GM12878 (cell line): ENCODE data around the gene MIEN1. TPM values are rescaled to one million over a fixed set of nuclear protein-coding genes. Genes with fewer than 3 reads are reported as not detected.
A peak's percentile ranks its signal among the peaks of the same experiment; 100 is the strongest.

Experiments used
- ATF7 ChIP-seq: fragments of 450-650 bp; IDR thresholded peaks from 2 replicates; pipeline ENCODE4 v1.6.1; 2016; ENCODE audit warnings: low read depth, mild to moderate bottlenecking
- CHD1 ChIP-seq: IDR thresholded peaks from 2 replicates; pipeline ENCODE4 v1.6.1; 2012; ENCODE audit warnings: low read depth, low read length, improper control_type of control experiment
- ETV6 ChIP-seq, 2 experiments: fragments of 450-650 bp in 1 of 2; IDR thresholded peaks in 1 of 2; conservative IDR thresholded peaks in 1 of 2; 2 replicates each; pipeline ENCODE4 v1.6.1; 2014; ENCODE audit warnings: antibody characterized with exemption in 1 of 2, borderline replicate concordance in 1 of 2, low read depth in 1 of 2, mild to moderate bottlenecking in 1 of 2, moderate library complexity in 1 of 2
- FOXM1 ChIP-seq: IDR thresholded peaks from 2 replicates; pipeline ENCODE4 v1.6.1; 2012; ENCODE audit warnings: low read depth, mild to moderate bottlenecking, inconsistent platforms, low read length, moderate library complexity
- IRF3 ChIP-seq: fragments of 450-650 bp; IDR thresholded peaks from 2 replicates; pipeline ENCODE4 v1.6.1; 2014; ENCODE audit warnings: mild to moderate bottlenecking
- KAT2A ChIP-seq: conservative IDR thresholded peaks from 2 replicates; pipeline ENCODE4 v1.6.1; 2011; ENCODE audit warnings: low read depth, low read length; ENCODE audit not compliant: control insufficient read depth
- MEF2B ChIP-seq: fragments of 450-650 bp; IDR thresholded peaks from 2 replicates; pipeline ENCODE4 v1.6.1; 2018; ENCODE audit warnings: mild to moderate bottlenecking, moderate library complexity; ENCODE audit not compliant: partially characterized antibody, poor library complexity, severe bottlenecking
- MYC ChIP-seq: IDR thresholded peaks from 2 replicates; pipeline ENCODE4 v1.6.1; 2011; ENCODE audit warnings: mild to moderate bottlenecking, low read length, moderate library complexity, inconsistent platforms; ENCODE audit not compliant: insufficient read depth, insufficient replicate concordance, insufficient read length, severe bottlenecking
- NFYB ChIP-seq: IDR thresholded peaks from 2 replicates; pipeline ENCODE4 v1.6.1; 2011; ENCODE audit warnings: low read depth, mild to moderate bottlenecking, low read length, improper control_type of control experiment, moderate library complexity; ENCODE audit not compliant: insufficient read depth
- NKRF ChIP-seq: fragments of 450-650 bp; conservative IDR thresholded peaks from 2 replicates; pipeline ENCODE4 v1.6.1; 2017; ENCODE audit warnings: mild to moderate bottlenecking, moderate library complexity
- RAD51 ChIP-seq: fragments of 450-650 bp; IDR thresholded peaks from 2 replicates; pipeline ENCODE4 v1.6.1; 2016; ENCODE audit warnings: moderate library complexity, mild to moderate bottlenecking, inconsistent platforms
- RELB ChIP-seq: fragments of 450-650 bp; IDR thresholded peaks from 2 replicates; pipeline ENCODE4 v1.6.1; 2017; ENCODE audit warnings: low read depth, mild to moderate bottlenecking, moderate library complexity
- SMARCA5 ChIP-seq: fragments of 450-650 bp; IDR thresholded peaks from 2 replicates; pipeline ENCODE4 v1.6.1; 2017; ENCODE audit warnings: mild to moderate bottlenecking
- TCF7 ChIP-seq: IDR thresholded peaks from 2 replicates; pipeline ENCODE4 v1.6.1; 2014; ENCODE audit warnings: antibody characterized with exemption, borderline replicate concordance
- WRNIP1 ChIP-seq: IDR thresholded peaks from 2 replicates; pipeline ENCODE4 v1.6.1; 2011; ENCODE audit warnings: low read depth, low read length, improper control_type of control experiment, borderline replicate concordance
- YBX1 ChIP-seq: fragments of 450-650 bp; IDR thresholded peaks from 2 replicates; pipeline ENCODE4 v1.6.1; 2016; ENCODE audit warnings: antibody characterized with exemption
- ZBED1 ChIP-seq: IDR thresholded peaks from 2 replicates; pipeline ENCODE4 v1.6.1; 2016; ENCODE audit warnings: borderline replicate concordance
- ZNF24 ChIP-seq: fragments of 450-650 bp; IDR thresholded peaks from 2 replicates; pipeline ENCODE4 v1.6.1; 2017; ENCODE audit warnings: antibody characterized with exemption, mild to moderate bottlenecking
- ZNF622 ChIP-seq: fragments of 450-650 bp; IDR thresholded peaks from 2 replicates; pipeline ENCODE4 v1.6.1; 2017; ENCODE audit warnings: mild to moderate bottlenecking, inconsistent platforms
- ZNF687 ChIP-seq: fragments of 450-650 bp; IDR thresholded peaks from 2 replicates; pipeline ENCODE4 v1.6.1; 2017; ENCODE audit warnings: mild to moderate bottlenecking, moderate library complexity
- polyA plus RNA-seq, 11 experiments: library from polyadenylated mRNA; depleted of rRNA in 4 of 11; unstranded in 6 of 11; stranded (reverse) in 5 of 11; fragments of >200 nt; fragmentation: Nextera tagmentation in 4 of 11; fragmentation: Illumina TruSeq in 1 of 11; extraction: Ambion mirVana in 4 of 11; extraction: Trizol in 1 of 11; gene quantifications; 1 replicate in 1 of 11; 2 replicates in 10 of 11; pipeline versions ENCODE4 v1.2.1 to v1.2.3, GENCODE V29; 2011 to 2016; ENCODE audit warnings: inconsistent platforms in 2 of 11, missing spikeins in 2 of 11, low read depth in 1 of 11
- total RNA-seq, 4 experiments: library from RNA; depleted of rRNA in 3 of 4; stranded (reverse); fragments of >200 nt in 3 of 4; fragmentation: Illumina TruSeq in 1 of 4; extraction: Trizol in 1 of 4; gene quantifications; 2 replicates each; pipeline versions ENCODE4 v1.2.1 to v1.2.3, GENCODE V29; 2013 to 2021

Gene MIEN1
- total and polyA plus RNA-seq, 10 of the 15 experiments (the other 5 are each of a cell fraction or from before 2014, with no cell fraction given) = 24.9 to 89.1 (median 47.7) TPM

- TF ChIP-seq ZNF687 (0 out of 2 replicates have a peak, but pooled peaks have one; percentile 39), TCF7 (no peak), FOXM1 (peak; percentile 89), MEF2B (peak; percentile 82), SMARCA5 (peak; percentile 7; the same call in 1 of the 2 replicates), ETV6 (conservative IDR thresholded peaks at IDR 0.05 in 1 of 2, IDR thresholded peaks at IDR 0.05 in 1 of 2; ENCODE audit: borderline replicate concordance in 1 of 2, low read depth in 1 of 2) (no peak; a peak in 1 of 4 replicates), CHD1 (peak; percentile 33; the same call in 1 of the 2 replicates), ZNF24 (no peak), YBX1 (no peak), NFYB (no peak), KAT2A (no peak), WRNIP1 (no peak), ATF7 (peak; percentile 70), MYC (no peak), NKRF (no peak), ZNF622 (no peak), RELB (peak; percentile 86), RAD51 (peak; percentile 32; the same call in 1 of the 2 replicates), IRF3 (no peak), ZBED1 (peak; percentile 88; the same call in 1 of the 2 replicates)
Observed at GRCh38 chr17:39757931-39758873, 27.9 kb upstream of the MIEN1 start (continued).
